Measurements from ENCODE around the gene SIGLEC1.

Gene SIGLEC1

DNA sequence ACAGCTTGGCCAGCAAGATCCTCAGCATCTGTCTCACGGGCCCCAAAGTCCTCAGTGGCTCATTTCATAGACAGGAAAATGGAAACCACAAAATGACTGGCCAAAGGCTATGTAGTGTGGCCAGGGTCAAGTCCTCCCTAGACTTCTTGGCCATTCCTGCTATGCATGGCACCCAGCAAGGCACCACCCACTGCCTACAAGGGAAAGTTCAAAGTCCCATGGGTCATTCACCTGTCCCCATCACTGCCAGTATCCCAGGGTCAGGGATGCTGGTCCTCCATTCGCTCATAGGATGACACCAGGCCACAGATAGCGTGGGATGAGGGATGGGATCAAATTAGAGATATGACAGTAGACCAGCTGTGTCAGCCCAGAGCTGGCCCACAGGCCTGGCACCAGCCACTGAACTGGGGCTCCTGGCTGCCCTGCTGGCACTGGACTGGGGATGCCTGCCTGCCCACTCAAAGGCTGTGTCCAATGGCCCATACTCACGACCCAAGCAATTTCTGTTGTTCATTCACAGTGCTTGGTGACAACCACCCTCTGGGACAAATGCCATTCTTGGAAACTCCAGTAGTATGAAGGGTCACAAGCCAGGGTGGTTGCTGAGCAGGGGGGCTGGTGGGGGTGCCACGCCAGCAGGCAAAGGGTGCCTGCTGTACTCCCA, 43.5 kb upstream of the SIGLEC1 start:
- TF ChIP-seq CTCF (IDR thresholded peaks at IDR 0.05; ENCODE audit: control extremely low read depth, extremely low read depth, low read depth, missing control alignments) = no peak
- ChIA-PET CTCF (interaction anchor here (1.0 to 6.5 kb wide), 8 partner anchors 8 to 317 kb away, joined by 3 to 60 read pairs (median 4); partner anchors contain the start of gene ADISSP), POLR2A (interaction anchor here (1.4 kb wide), 1 partner anchor 12 kb away, joined by 4 read pairs; the partner anchor contains the start of gene ADISSP)
- DNase-seq (ENCODE audit: extremely low spot score) = no peak

GRCh38 chr20:3755269-3755668, 42.9 kb upstream of the SIGLEC1 start:
- ChIA-PET CTCF (interaction anchor here (0.9 to 6.5 kb wide), 6 partner anchors 9 to 318 kb away, joined by 3 to 60 read pairs (median 4); partner anchors contain the start of genes ADISSP and AP5S1), POLR2A (interaction anchor here (0.6 to 1.4 kb wide), 2 partner anchors 12 to 29 kb away, joined by 4 to 9 read pairs; partner anchors contain the start of gene ADISSP)
- no peak for DNase-seq (ENCODE audit: extremely low spot score)
- no peak for TF ChIP-seq CTCF (IDR thresholded peaks at IDR 0.05; ENCODE audit: control extremely low read depth, extremely low read depth, low read depth, missing control alignments)

DNA sequence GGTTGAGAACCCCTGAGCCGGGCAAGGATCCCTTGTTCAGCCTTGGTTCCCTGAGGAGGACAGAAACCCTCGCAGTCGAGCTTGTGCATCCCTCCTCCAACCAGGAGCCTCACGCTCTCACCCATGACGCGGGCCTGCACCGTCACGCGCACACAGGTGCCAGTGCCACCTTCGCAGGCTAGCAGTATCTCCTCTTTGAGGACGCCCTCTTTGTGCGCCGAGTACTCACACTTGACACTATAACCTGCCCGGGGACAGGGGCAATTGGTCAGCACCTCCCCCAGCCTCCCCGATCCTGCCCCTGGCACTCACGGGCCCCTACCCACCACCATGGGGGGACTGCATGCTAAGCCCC, 41.9 kb upstream of the SIGLEC1 start:
- DNase-seq (ENCODE audit: extremely low spot score) = no peak
- CTCF ChIA-PET = interaction anchor here (0.8 to 6.5 kb wide), 6 partner anchors 12 to 44 kb away, joined by 3 to 60 read pairs (median 5); partner anchors contain the start of gene ADISSP
- TF ChIP-seq CTCF (IDR thresholded peaks at IDR 0.05; ENCODE audit: control extremely low read depth, extremely low read depth, low read depth, missing control alignments) = no peak
- POLR2A ChIA-PET = no interaction called here

DNA sequence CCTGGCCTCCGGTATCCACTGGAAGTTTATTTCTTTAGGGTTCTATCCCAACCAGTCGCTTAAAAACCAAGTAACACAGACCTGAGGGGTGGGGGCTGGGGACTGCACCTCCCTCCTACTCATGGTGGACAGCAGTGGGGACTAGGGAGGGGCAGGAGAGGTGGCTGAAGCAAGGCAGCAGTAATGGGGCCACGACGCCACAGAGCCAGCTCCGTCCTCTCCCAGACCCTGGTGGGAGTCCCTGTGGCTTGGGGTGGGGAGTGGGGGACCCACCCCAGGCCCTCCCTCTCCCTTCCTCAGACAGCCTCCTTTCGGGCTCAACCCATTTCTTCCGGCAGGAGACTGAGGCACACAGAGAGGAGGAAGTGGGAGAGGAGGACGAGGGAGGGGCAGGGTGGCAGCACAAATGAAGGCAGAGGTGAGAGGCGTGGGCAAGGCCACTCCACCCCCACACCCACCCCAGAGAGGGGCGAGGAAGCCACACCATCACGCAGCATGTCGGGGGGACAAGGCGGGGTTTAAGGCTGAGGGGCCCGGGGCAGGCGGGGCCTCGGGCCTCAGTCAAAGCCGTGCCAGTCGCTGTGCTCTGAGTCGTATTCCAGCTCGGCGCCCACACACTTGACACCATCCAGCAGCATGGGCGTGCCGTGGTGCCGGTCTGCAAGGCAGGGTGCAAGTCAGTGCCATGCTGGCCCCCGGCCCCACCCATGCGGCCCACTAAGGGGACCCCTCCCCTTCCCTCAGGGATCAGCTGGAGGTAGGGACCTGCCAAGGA, 41.3 kb upstream of the SIGLEC1 start:
- ChIA-PET CTCF (interaction anchor here (0.8 to 6.5 kb wide), 10 partner anchors 11 to 318 kb away, joined by 3 to 60 read pairs (median 4); partner anchors contain the start of gene ADISSP), POLR2A (no interaction called here)
- no peak for TF ChIP-seq CTCF (IDR thresholded peaks at IDR 0.05; ENCODE audit: control extremely low read depth, extremely low read depth, low read depth, missing control alignments)
- DNase-seq (ENCODE audit: extremely low spot score) = no peak

GRCh38 chr20:3753098-3753497, 40.7 kb upstream of the SIGLEC1 start:
- ChIA-PET POLR2A (no interaction called here), CTCF (interaction anchor here (0.7 to 6.5 kb wide), 15 partner anchors 10 to 319 kb away, joined by 3 to 60 read pairs (median 3); partner anchors contain the start of genes ADISSP, AP5S1 and SPEF1)
- peak; percentile 48 for TF ChIP-seq CTCF (IDR thresholded peaks at IDR 0.05; ENCODE audit: control extremely low read depth, extremely low read depth, low read depth, missing control alignments)
- DNase-seq (ENCODE audit: extremely low spot score) = peak; percentile 82

GRCh38 chr20:3752386-3752759, 40.0 kb upstream of the SIGLEC1 start:
- POLR2A ChIA-PET = no interaction called here
- TF ChIP-seq CTCF (IDR thresholded peaks at IDR 0.05; ENCODE audit: control extremely low read depth, extremely low read depth, low read depth, missing control alignments) = no peak
- CTCF ChIA-PET = interaction anchor here (0.7 to 6.5 kb wide), 15 partner anchors 10 to 319 kb away, joined by 3 to 60 read pairs (median 3); partner anchors contain the start of genes ADISSP, AP5S1 and SPEF1

More at GRCh38 chr20:3752386-3752759, 40.0 kb upstream of the SIGLEC1 start:
- DNase-seq (ENCODE audit: extremely low spot score) = no peak
